Natural killer cell (primary cell): ENCODE results near the gene SGTB. TPM values are rescaled to one million over a fixed set of nuclear protein-coding genes. Genes with fewer than 3 reads are reported as not detected.

Source experiments
- ATAC-seq, 3 donors: fragments of 150-1000 bp in 2 of 3; fragments of 200-7000 bp in 1 of 3; cut with Tn5 transposase; 1 replicate in 1 of 3; 2 replicates in 2 of 3; pipeline ENCODE4 v1.10.0; 2021; ENCODE audit warnings: mild to moderate bottlenecking in 2 of 3, moderate library complexity in 2 of 3
- DNase-seq, 2 donors: peaks; one replicate each; pipeline versions ENCODE4 v3.0.0 to v3.0.0-alpha.2; 2013 to 2021; ENCODE audit warnings: mixed read lengths in 1 of 2
- H3K27ac ChIP-seq: one replicate; pipeline ENCODE4 v1.5.1; 2013; ENCODE audit warnings: mild to moderate bottlenecking, low read length
- H3K27me3 ChIP-seq: one replicate; pipeline ENCODE4 v1.6.1; 2013; ENCODE audit warnings: low read length; ENCODE audit not compliant: control insufficient read depth, insufficient read depth
- H3K36me3 ChIP-seq: one replicate; pipeline ENCODE4 v1.6.1; 2013; ENCODE audit warnings: low read length; ENCODE audit not compliant: control insufficient read depth, insufficient read depth
- H3K4me1 ChIP-seq: one replicate; pipeline ENCODE4 v1.6.1; 2013; ENCODE audit warnings: low read length; ENCODE audit not compliant: control insufficient read depth, insufficient read depth
- H3K4me3 ChIP-seq: one replicate; pipeline ENCODE4 v1.5.1; 2013; ENCODE audit warnings: low read length
- H3K9me3 ChIP-seq: one replicate; pipeline ENCODE4 v1.6.1; 2013; ENCODE audit warnings: low read length; ENCODE audit not compliant: control insufficient read depth, insufficient read depth
- H3K27ac Mint-ChIP-seq, 2 donors: one replicate each; pipeline ENCODE4 v1.8.0; 2022; ENCODE audit warnings: mild to moderate bottlenecking in 2 of 2, mixed read lengths in 2 of 2, moderate library complexity in 1 of 2
- H3K27me3 Mint-ChIP-seq, 2 donors: one replicate each; pipeline ENCODE4 v1.8.0; 2022; ENCODE audit warnings: low read depth in 2 of 2, mixed read lengths in 2 of 2
- H3K36me3 Mint-ChIP-seq: one replicate; pipeline ENCODE4 v1.8.0; 2022; ENCODE audit warnings: mixed read lengths
- H3K4me1 Mint-ChIP-seq, 2 donors: one replicate each; pipeline ENCODE4 v1.8.0; 2022; ENCODE audit warnings: mixed read lengths in 2 of 2
- H3K4me3 Mint-ChIP-seq: one replicate; pipeline ENCODE4 v1.8.0; 2022; ENCODE audit warnings: mild to moderate bottlenecking, moderate library complexity, mixed read lengths
- H3K9me3 Mint-ChIP-seq, 2 donors: one replicate each; pipeline ENCODE4 v1.8.0; 2022; ENCODE audit warnings: mixed read lengths in 2 of 2
- WGBS: methylation state at CpG from one replicate; pipeline ENCODE4 v1.1.7; 2013; ENCODE audit warnings: missing lambda C conversion rate; ENCODE audit not compliant: insufficient coverage; 5-methylcytosine and 5-hydroxymethylcytosine counted together
- intact Hi-C: fragments of 100-400 bp; cut with micrococcal nuclease; formaldehyde crosslinking; loops from one replicate; pipeline ENCODE4 v1.14.2; 2022
- total RNA-seq, 4 donors: library from RNA; stranded (reverse); fragments of 120-200 nt in 1 of 4; gene quantifications; one replicate each; pipeline versions ENCODE4 v1.2.3 to v1.2.4, GENCODE V29; 2013 to 2022
- TF ChIP-seq, protein P1 (sequence below): fragments of 200-600 bp; IDR thresholded peaks from one replicate; pipeline ENCODE4 v1.8.0; 2022; ENCODE audit warnings: antibody characterized with exemption

The SGTB gene
- total RNA-seq, 3 donors from 2014 or later (not counting 1 experiment from before 2014, with no cell fraction given), result 6.9 to 12.0 (median 10.0) TPM

GRCh38 chr5:65699338-65699737, 22.6 kb downstream of the SGTB start:
- TF ChIP-seq, protein P1, sequence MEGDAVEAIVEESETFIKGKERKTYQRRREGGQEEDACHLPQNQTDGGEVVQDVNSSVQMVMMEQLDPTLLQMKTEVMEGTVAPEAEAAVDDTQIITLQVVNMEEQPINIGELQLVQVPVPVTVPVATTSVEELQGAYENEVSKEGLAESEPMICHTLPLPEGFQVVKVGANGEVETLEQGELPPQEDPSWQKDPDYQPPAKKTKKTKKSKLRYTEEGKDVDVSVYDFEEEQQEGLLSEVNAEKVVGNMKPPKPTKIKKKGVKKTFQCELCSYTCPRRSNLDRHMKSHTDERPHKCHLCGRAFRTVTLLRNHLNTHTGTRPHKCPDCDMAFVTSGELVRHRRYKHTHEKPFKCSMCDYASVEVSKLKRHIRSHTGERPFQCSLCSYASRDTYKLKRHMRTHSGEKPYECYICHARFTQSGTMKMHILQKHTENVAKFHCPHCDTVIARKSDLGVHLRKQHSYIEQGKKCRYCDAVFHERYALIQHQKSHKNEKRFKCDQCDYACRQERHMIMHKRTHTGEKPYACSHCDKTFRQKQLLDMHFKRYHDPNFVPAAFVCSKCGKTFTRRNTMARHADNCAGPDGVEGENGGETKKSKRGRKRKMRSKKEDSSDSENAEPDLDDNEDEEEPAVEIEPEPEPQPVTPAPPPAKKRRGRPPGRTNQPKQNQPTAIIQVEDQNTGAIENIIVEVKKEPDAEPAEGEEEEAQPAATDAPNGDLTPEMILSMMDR, result no peak
- no peaks in the 10 kb centered on the region for H3K9me3 ChIP-seq
- H3K4me3 ChIP-seq, result no peak overlapping the region
- H3K4me1 Mint-ChIP-seq, result no peaks in the 10 kb centered on the region
- intact Hi-C loops, result no loop called here
- H3K4me1 ChIP-seq, result no peaks in the 10 kb centered on the region
- H3K9me3 Mint-ChIP-seq, result no peaks in the 10 kb centered on the region
- no peak overlapping the region for H3K27ac ChIP-seq
- peaks cover 16% of the 10 kb centered on the region for H3K36me3 ChIP-seq
- no peaks in the 10 kb centered on the region for H3K27me3 ChIP-seq
- ATAC-seq (no peak), DNase-seq (no peak)
- H3K36me3 Mint-ChIP-seq, result peaks cover 9% of the 10 kb centered on the region
- 82% methylated on average over 2 of the region's 4 CpGs for WGBS
- H3K4me3 Mint-ChIP-seq, result no peak overlapping the region
- no peaks in the 10 kb centered on the region for H3K27me3 Mint-ChIP-seq
- no peak overlapping the region for H3K27ac Mint-ChIP-seq

- peaks cover 14% of the 10 kb centered on the region for H3K36me3 ChIP-seq
- DNase-seq (no peak), ATAC-seq (no peak)
- no peaks in the 10 kb centered on the region for H3K27me3 ChIP-seq
- H3K4me3 Mint-ChIP-seq, result no peak overlapping the region
- TF ChIP-seq, protein P1, result no peak
- H3K9me3 Mint-ChIP-seq, result no peaks in the 10 kb centered on the region
- H3K4me1 Mint-ChIP-seq, result no peaks in the 10 kb centered on the region
- intact Hi-C loops, result no loop called here
- H3K9me3 ChIP-seq, result no peaks in the 10 kb centered on the region
- no peak overlapping the region for H3K27ac ChIP-seq
- H3K36me3 Mint-ChIP-seq, result peaks cover 9% of the 10 kb centered on the region
- no peaks in the 10 kb centered on the region for H3K27me3 Mint-ChIP-seq
- H3K4me3 ChIP-seq, result no peak overlapping the region
- no peaks in the 10 kb centered on the region for H3K4me1 ChIP-seq
- H3K27ac Mint-ChIP-seq, result no peak overlapping the region
Observed at GRCh38 chr5:65696892-65697291, 25.0 kb downstream of the SGTB start.

- no peak overlapping the region for H3K4me3 Mint-ChIP-seq
- peaks cover 17% of the 10 kb centered on the region for H3K36me3 ChIP-seq
- H3K36me3 Mint-ChIP-seq, result peaks cover 9% of the 10 kb centered on the region
- intact Hi-C loops, result no loop called here
- no peak overlapping the region for H3K27ac Mint-ChIP-seq
- ATAC-seq (no peak), DNase-seq (no peak)
- H3K4me1 Mint-ChIP-seq, result no peaks in the 10 kb centered on the region
- no peaks in the 10 kb centered on the region for H3K9me3 Mint-ChIP-seq
- TF ChIP-seq, protein P1, result no peak
- 93% methylated on average over 4 of the region's 4 CpGs for WGBS
- no peak overlapping the region for H3K27ac ChIP-seq
- H3K27me3 Mint-ChIP-seq, result no peaks in the 10 kb centered on the region
- no peaks in the 10 kb centered on the region for H3K4me1 ChIP-seq
- no peak overlapping the region for H3K4me3 ChIP-seq
- H3K27me3 ChIP-seq, result no peaks in the 10 kb centered on the region
- H3K9me3 ChIP-seq, result no peaks in the 10 kb centered on the region
Observed at GRCh38 chr5:65695896-65696295, 26.0 kb downstream of the SGTB start.

DNA sequence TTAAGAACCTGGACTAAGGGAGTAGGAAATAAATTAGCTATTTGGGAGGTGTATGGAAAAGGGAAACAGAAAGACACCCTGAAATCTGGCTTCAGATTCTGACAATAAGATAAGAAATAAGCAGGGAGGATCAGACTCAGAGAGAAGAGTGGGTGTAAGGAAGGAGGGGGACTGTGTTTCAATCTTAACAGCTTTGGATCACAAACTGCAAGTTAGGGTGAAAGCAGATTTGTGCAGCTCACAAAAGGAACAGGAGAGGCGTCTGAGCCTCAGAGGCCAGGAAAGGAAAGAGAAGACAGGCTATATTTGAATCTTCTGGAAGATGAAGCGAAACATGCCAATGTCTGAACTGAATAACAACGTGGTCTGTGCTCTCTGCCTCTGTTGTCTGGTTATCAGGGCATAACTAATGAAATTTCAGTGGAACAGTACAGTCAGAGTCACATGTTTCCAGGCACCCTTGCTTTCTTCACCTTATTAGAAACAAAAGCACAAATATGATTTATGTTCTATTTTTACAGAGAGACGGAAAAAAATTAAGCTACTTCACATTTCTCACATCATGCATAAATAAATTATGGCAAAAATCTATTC, 26.6 kb downstream of the SGTB start:
- no peak overlapping the region for H3K27ac Mint-ChIP-seq
- Histone ChIP-seq H3K9me3 (no peaks in the 10 kb centered on the region), H3K36me3 (peaks cover 19% of the 10 kb centered on the region), H3K4me3 (no peak overlapping the region), H3K27ac (no peak overlapping the region), H3K4me1 (no peaks in the 10 kb centered on the region), H3K27me3 (no peaks in the 10 kb centered on the region)
- intact Hi-C loops, result no loop called here
- no peaks in the 10 kb centered on the region for H3K4me1 Mint-ChIP-seq
- H3K27me3 Mint-ChIP-seq, result no peaks in the 10 kb centered on the region
- ATAC-seq (no peak), DNase-seq (no peak)
- WGBS, result 77% methylated on average over 4 of the region's 4 CpGs
- H3K9me3 Mint-ChIP-seq, result no peaks in the 10 kb centered on the region
- TF ChIP-seq, protein P1, result no peak
- H3K36me3 Mint-ChIP-seq, result peaks cover 9% of the 10 kb centered on the region
- no peak overlapping the region for H3K4me3 Mint-ChIP-seq
